Smooth muscle cell (in vitro differentiated cells): ENCODE results near the gene JCAD. TPM values are rescaled to one million over a fixed set of nuclear protein-coding genes. Genes with fewer than 3 reads are reported as not detected.
A peak's percentile ranks its signal among the peaks of the same experiment; 100 is the strongest.

ENCODE experiments used
- DNase-seq: peaks from one replicate; lab custom pipeline; 2025; ENCODE audit not compliant: unreplicated experiment; lab: John Stamatoyannopoulos, UW
- H2AFZ ChIP-seq: fragments of 200-600 bp; sonication (generic); 2 replicates; pipeline ENCODE4 v1.6.0; 2016; ENCODE audit warnings: antibody characterized with exemption, low read depth, mild to moderate bottlenecking
- H3F3A ChIP-seq: fragments of 200-600 bp; sonication (generic); 2 replicates; pipeline ENCODE4 v1.6.0; 2017; ENCODE audit warnings: antibody characterized with exemption, low read depth
- H3K27ac ChIP-seq: fragments of 200-600 bp; sonication (generic); 2 replicates; pipeline ENCODE4 v1.5.1; 2016; ENCODE audit warnings: low read depth, mild to moderate bottlenecking
- H3K27me3 ChIP-seq: fragments of 200-600 bp; sonication (generic); 2 replicates; pipeline ENCODE4 v1.6.1; 2016; ENCODE audit warnings: low read depth, mild to moderate bottlenecking
- H3K36me3 ChIP-seq: fragments of 200-600 bp; sonication (generic); 2 replicates; pipeline ENCODE4 v1.5.1; 2016; ENCODE audit warnings: low read depth
- H3K4me1 ChIP-seq: fragments of 200-600 bp; sonication (generic); 2 replicates; pipeline ENCODE4 v1.5.1; 2016; ENCODE audit warnings: low read depth
- H3K4me2 ChIP-seq: fragments of 200-600 bp; sonication (generic); 2 replicates; pipeline ENCODE4 v1.6.0; 2016; ENCODE audit warnings: mild to moderate bottlenecking
- H3K4me3 ChIP-seq: fragments of 200-600 bp; sonication (generic); 2 replicates; pipeline ENCODE4 v1.5.1; 2016; ENCODE audit warnings: mild to moderate bottlenecking
- H3K79me2 ChIP-seq: fragments of 200-600 bp; sonication (generic); 2 replicates; pipeline ENCODE4 v1.6.0; 2016; ENCODE audit warnings: low read depth, mild to moderate bottlenecking
- H3K9ac ChIP-seq: fragments of 200-600 bp; sonication (generic); 2 replicates; pipeline ENCODE4 v1.6.0; 2016; ENCODE audit warnings: low read depth
- H3K9me3 ChIP-seq: fragments of 200-600 bp; sonication (generic); replicated peaks from 2 replicates; pipeline ENCODE4 v1.5.1; 2016; ENCODE audit warnings: low read depth
- H4K20me1 ChIP-seq: fragments of 200-600 bp; sonication (generic); 2 replicates; pipeline ENCODE4 v1.6.0; 2016; ENCODE audit warnings: low read depth
- WGBS: methylation state at CpG from one replicate; pipeline ENCODE4 v1.1.7; 2016; ENCODE audit warnings: low lambda C conversion rate; 5-methylcytosine and 5-hydroxymethylcytosine counted together
- polyA plus RNA-seq: library from polyadenylated mRNA; unstranded; fragments of >200 nt; fragmentation: Nextera tagmentation; extraction: Ambion mirVana; gene quantifications from 2 replicates; pipeline ENCODE4 v1.2.1, GENCODE V29; 2016
- total RNA-seq: library from RNA; depleted of rRNA; stranded (reverse); fragments of >200 nt; gene quantifications from 2 replicates; pipeline ENCODE4 v1.2.3, GENCODE V29; 2014
- TF ChIP-seq, protein P1 (sequence below): fragments of 200-600 bp; sonication (generic); IDR thresholded peaks from 2 replicates; pipeline ENCODE4 v1.5.1; 2017; ENCODE audit warnings: borderline replicate concordance, mild to moderate bottlenecking, antibody characterized with exemption; ENCODE audit not compliant: insufficient read depth, poor library complexity, severe bottlenecking

JCAD gene
- total and polyA plus RNA-seq, 2 experiments from 2014 or later, result 7.5 to 7.8 TPM

DNA sequence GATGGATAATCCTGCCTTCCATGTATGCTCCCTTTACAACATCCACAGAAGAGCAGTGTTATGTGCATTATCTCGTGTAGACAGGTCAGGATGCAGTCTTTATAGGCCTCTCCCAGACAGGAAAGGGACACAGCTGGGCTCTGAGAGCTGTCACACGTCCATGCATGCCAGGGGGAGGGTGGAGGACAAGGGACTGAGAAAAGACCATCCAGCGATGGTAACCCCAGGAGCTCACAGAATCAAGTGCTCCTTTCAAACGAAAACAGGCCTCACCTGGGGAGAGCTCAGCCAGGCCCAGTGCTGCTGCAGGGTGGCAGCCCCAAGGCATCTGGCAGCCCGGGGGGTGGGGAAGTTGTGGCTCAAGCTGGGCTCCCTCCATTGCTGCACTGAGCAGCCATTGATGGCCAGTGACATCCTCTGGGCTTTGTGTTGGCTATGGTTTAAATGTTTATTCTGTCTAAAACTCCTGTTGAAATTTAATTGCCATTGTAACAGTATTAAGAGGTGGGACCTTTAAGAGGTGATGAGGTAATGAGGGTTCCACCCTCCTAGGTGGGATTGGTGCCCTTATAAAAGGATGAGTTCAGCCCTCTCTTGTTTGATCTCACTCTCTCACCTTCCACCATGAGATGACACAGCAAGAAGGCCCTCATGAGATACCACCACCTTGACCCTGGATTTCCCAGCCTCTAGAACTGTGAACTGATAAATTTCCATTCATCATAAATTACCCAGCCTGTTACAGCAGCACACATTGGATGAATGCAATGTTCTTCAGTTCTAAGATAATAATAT, 15.7 kb downstream of the JCAD start:
- H3F3A ChIP-seq, result no peaks in the 10 kb centered on the region
- peaks cover 69% of the 10 kb centered on the region for H4K20me1 ChIP-seq
- H3K36me3 ChIP-seq, result no peaks in the 10 kb centered on the region
- H3K4me3 ChIP-seq, result no peak overlapping the region
- no peak overlapping the region for H3K4me2 ChIP-seq
- TF ChIP-seq, protein P1, sequence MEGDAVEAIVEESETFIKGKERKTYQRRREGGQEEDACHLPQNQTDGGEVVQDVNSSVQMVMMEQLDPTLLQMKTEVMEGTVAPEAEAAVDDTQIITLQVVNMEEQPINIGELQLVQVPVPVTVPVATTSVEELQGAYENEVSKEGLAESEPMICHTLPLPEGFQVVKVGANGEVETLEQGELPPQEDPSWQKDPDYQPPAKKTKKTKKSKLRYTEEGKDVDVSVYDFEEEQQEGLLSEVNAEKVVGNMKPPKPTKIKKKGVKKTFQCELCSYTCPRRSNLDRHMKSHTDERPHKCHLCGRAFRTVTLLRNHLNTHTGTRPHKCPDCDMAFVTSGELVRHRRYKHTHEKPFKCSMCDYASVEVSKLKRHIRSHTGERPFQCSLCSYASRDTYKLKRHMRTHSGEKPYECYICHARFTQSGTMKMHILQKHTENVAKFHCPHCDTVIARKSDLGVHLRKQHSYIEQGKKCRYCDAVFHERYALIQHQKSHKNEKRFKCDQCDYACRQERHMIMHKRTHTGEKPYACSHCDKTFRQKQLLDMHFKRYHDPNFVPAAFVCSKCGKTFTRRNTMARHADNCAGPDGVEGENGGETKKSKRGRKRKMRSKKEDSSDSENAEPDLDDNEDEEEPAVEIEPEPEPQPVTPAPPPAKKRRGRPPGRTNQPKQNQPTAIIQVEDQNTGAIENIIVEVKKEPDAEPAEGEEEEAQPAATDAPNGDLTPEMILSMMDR, result no peak
- H2AFZ ChIP-seq, result no peak overlapping the region
- DNase-seq, result no peak
- WGBS, result 36% methylated on average over 5 of the region's 5 CpGs
- no peak overlapping the region for H3K27ac ChIP-seq
- no peaks in the 10 kb centered on the region for H3K79me2 ChIP-seq
- H3K9ac ChIP-seq, result no peak overlapping the region
- no peaks in the 10 kb centered on the region for H3K4me1 ChIP-seq
- no peaks in the 10 kb centered on the region for H3K27me3 ChIP-seq
- no peaks in the 10 kb centered on the region for H3K9me3 ChIP-seq

DNA sequence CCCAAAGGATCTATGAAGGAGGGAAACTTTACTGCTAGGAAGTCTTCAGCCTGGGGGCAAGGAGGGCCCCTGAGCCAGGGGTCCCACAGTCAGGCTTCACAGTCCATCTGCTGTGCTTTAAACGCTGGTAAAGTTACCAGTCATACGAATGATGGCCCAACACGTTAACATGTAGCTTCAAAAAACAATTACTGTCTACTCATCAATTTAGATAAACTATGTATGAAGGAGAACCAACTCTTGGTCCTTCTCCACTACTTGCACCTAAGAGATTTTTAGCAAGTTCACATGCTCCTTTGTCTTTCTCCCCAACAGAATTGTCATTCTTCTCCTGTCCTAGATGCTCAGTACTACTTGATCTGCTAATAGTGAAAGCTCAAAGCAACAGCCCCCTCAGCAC, 16.6 kb downstream of the JCAD start:
- TF ChIP-seq, protein P1, result no peak
- WGBS, result 90% methylated on average over 3 of the region's 3 CpGs
- Histone ChIP-seq H3K9ac (no peak overlapping the region), H2AFZ (no peak overlapping the region), H4K20me1 (peaks cover 60% of the 10 kb centered on the region), H3K9me3 (no peaks in the 10 kb centered on the region), H3K4me1 (no peaks in the 10 kb centered on the region), H3K79me2 (no peaks in the 10 kb centered on the region), H3F3A (no peaks in the 10 kb centered on the region), H3K36me3 (no peaks in the 10 kb centered on the region), H3K27me3 (no peaks in the 10 kb centered on the region), H3K4me3 (no peak overlapping the region), H3K27ac (no peak overlapping the region), H3K4me2 (no peak overlapping the region)
- no peak for DNase-seq

DNA sequence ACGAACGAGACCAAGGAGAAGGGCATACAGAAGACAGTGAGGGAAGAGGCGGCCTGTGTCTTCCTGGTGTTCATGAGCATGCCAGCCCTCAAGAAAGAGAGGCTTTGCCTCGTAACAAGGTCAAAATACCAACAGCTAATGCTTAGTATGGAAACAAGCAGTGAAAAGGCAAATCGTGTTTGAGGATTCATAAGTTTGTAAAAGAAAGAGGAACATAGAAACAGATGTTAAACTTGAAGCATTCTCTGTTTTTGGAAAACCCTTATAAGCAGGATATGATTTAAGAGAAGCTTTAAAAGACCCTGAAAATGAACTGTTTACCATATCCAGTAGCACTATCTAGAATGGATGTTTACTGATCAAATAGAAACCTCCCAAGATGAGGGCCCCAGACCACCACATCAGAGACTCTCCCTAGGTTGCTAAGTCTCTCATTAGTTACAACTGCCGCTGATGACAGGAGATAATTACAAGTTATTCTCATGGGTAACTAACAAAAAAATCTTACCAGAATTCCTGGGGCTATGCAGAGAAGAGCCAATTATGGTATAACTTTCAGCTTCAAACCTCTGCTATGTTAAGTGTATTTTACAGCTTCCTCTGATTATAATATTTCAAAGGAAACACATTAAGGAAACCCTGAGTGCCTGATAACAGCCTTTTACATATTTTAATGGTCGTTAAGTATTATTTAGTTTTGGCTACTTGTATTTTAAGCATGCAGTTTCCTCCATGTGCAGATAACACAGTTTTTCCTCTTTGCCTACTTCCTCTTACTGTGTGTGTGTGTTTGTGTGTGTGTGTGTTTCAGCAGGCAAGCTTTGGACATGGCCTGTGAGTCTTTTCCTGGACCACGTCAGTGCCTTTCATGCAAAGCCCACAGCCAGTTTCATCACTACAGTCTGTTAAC, 17.9 kb downstream of the JCAD start:
- no peaks in the 10 kb centered on the region for H3K79me2 ChIP-seq
- H3K4me2 ChIP-seq, result peak overlapping the region; percentile 2
- peaks cover 61% of the 10 kb centered on the region for H4K20me1 ChIP-seq
- H3K9ac ChIP-seq, result no peak overlapping the region
- H3K36me3 ChIP-seq, result no peaks in the 10 kb centered on the region
- no peaks in the 10 kb centered on the region for H3K9me3 ChIP-seq
- H3K4me1 ChIP-seq, result no peaks in the 10 kb centered on the region
- H2AFZ ChIP-seq, result no peak overlapping the region
- no peaks in the 10 kb centered on the region for H3F3A ChIP-seq
- peak overlapping the region; percentile 23 for H3K27ac ChIP-seq
- no peak overlapping the region for H3K4me3 ChIP-seq
- WGBS, result 38% methylated on average over 8 of the region's 8 CpGs
- no peak for DNase-seq
- H3K27me3 ChIP-seq, result no peaks in the 10 kb centered on the region
- TF ChIP-seq, protein P1, result no peak
